NB4 (cell line): Measurements from ENCODE around the gene CD2AP.

Experiments
- CTCF ChIP-seq: IDR thresholded peaks from one replicate; pipeline ENCODE4 v1.5.1; 2012; ENCODE audit warnings: low read depth, low read length
- MYC ChIP-seq: IDR thresholded peaks from 2 replicates; pipeline ENCODE4 v1.6.1; 2011; ENCODE audit warnings: low read depth, low read length

GRCh38 chr6:47453372-47453936 is 24.1 kb upstream of the CD2AP start:
- TF ChIP-seq CTCF (no peak), MYC (no peak)
